ENCODE measurements around the gene CDH24. TPM values are rescaled to one million over a fixed set of nuclear protein-coding genes. Genes with fewer than 3 reads are reported as not detected.

CDH24 gene
- total and polyA plus RNA-seq, 9 of the 15 experiments (the other 6 are each of a cell fraction or from before 2014, with no cell fraction given): 0.04 to 16.2 (median 4.9) TPM

DNA sequence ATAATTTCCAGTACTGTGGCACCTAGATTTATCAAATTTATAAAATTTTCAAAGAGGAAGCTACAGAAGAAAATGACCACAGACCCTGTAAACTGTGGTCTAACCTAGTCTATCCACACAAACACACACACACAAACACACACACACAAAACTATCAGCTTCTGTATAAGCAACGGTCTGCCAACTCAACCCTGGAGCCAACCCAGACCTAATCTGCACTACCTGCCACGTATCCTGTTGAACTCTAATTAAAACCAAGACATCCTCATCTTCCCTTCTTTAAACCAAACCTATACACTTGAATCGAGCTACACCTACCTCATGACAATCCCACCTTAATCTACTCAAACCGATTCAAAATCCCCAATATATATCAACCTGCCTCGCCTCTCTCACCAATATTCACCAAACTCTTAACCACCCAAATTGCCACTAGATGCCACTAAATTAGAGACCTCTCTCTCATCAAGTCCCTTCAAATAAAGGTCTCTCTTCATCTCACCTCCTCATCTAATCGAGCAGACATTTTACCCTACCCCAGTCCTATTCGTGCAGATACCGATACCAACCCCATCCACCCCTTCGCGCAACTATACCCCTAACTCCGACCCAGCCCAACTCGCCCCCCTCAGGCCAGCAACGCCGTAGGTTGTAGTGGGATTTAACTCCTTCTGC, 36.8 kb upstream of the CDH24 start (continued):
- TF ChIP-seq, protein P1, sequence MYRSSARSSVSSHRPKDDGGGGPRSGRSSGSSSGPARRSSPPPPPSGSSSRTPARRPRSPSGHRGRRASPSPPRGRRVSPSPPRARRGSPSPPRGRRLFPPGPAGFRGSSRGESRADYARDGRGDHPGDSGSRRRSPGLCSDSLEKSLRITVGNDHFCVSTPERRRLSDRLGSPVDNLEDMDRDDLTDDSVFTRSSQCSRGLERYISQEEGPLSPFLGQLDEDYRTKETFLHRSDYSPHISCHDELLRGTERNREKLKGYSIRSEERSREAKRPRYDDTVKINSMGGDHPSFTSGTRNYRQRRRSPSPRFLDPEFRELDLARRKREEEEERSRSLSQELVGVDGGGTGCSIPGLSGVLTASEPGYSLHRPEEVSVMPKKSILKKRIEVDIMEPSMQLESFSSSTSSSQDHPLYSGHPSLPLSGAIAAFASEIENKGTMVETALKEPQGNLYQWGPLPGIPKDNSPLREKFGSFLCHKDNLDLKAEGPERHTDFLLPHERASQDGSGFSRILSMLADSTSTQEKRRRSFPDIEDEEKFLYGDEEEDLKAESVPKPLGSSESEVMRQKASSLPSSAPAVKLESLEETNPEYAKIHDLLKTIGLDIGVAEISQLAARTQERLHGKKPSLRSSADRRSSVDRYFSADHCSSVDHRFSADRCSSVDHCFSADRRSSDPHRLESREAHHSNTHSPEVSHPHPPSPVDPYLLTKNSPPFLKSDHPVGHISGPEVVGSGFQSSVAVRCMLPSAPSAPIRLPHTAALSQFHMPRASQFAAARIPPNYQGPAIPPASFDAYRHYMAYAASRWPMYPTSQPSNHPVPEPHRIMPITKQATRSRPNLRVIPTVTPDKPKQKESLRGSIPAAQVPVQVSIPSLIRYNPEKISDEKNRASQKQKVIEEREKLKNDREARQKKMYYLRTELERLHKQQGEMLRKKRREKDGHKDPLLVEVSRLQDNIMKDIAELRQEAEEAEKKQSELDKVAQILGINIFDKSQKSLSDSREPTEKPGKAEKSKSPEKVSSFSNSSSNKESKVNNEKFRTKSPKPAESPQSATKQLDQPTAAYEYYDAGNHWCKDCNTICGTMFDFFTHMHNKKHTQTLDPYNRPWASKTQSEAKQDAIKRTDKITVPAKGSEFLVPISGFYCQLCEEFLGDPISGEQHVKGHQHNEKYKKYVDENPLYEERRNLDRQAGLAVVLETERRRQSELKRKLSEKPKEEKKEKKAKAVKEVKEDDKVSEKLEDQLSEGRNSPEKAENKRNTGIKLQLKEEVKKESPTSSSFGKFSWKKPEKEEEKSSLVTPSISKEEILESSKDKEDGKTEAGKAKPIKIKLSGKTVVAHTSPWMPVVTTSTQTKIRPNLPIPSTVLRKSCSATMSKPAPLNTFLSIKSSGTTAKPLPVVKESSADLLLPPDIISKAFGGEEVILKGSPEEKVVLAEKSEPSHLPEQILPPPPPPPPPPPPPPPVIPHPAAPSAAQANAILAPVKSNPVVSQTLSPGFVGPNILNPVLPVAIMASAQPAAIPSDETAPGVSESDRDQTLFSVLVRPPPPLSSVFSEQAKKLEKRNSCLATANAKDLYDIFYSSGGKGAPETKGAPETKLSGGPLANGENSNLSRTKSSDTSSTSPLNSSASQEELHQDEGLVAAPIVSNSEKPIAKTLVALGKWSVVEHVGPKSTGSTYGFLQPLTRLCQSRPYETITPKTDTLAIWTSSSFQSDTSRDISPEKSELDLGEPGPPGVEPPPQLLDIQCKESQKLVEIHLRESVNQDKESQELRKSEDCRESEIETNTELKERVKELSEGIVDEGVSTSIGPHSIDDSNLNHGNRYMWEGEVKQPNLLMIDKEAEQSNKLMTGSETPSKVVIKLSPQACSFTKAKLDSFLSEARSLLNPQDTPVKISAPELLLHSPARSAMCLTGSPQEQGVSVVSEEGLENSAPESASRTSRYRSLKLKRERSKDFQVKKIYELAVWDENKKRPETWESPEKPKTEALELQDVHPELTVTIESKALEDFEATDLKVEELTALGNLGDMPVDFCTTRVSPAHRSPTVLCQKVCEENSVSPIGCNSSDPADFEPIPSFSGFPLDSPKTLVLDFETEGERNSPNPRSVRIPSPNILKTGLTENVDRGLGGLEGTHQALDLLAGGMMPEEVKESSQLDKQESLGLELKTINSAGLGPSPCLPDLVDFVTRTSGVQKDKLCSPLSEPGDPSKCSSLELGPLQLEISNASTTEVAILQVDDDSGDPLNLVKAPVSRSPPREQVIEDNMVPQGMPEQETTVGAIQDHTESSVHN (IDR thresholded peaks at IDR 0.05; ENCODE audit: borderline replicate concordance in 1 of 2, low read depth in 1 of 2): peak in 1 of 2 experiments; percentile 37; a peak in 1 of 4 replicates
- TF ChIP-seq HNRNPH1 (optimal IDR thresholded peaks at IDR 0.05; ENCODE audit: low read depth, low read length) (no peak), GABPA (tag; conservative IDR thresholded peaks at IDR 0.05; ENCODE audit: low read depth) (no peak), CREB1 (IDR thresholded peaks at IDR 0.05) (no peak), CREB1 (CRISPR knock-in tag; IDR thresholded peaks at IDR 0.05) (no peak), HDAC1 (IDR thresholded peaks at IDR 0.05) (peak in 1 of 2 experiments; percentile 58; a peak in 1 of 4 replicates), SMARCA4 (IDR thresholded peaks at IDR 0.05) (peak; percentile 85)
- TF ChIP-seq, protein P2, sequence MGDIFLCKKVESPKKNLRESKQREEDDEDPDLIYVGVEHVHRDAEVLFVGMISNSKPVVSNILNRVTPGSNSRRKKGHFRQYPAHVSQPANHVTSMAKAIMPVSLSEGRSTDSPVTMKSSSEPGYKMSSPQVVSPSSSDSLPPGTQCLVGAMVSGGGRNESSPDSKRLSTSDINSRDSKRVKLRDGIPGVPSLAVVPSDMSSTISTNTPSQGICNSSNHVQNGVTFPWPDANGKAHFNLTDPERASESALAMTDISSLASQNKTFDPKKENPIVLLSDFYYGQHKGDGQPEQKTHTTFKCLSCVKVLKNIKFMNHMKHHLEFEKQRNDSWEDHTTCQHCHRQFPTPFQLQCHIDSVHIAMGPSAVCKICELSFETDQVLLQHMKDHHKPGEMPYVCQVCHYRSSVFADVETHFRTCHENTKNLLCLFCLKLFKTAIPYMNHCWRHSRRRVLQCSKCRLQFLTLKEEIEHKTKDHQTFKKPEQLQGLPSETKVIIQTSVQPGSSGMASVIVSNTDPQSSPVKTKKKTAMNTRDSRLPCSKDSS (IDR thresholded peaks at IDR 0.05; ENCODE audit: low read depth, partially characterized antibody): peak; percentile 55
- TF ChIP-seq, protein P3, sequence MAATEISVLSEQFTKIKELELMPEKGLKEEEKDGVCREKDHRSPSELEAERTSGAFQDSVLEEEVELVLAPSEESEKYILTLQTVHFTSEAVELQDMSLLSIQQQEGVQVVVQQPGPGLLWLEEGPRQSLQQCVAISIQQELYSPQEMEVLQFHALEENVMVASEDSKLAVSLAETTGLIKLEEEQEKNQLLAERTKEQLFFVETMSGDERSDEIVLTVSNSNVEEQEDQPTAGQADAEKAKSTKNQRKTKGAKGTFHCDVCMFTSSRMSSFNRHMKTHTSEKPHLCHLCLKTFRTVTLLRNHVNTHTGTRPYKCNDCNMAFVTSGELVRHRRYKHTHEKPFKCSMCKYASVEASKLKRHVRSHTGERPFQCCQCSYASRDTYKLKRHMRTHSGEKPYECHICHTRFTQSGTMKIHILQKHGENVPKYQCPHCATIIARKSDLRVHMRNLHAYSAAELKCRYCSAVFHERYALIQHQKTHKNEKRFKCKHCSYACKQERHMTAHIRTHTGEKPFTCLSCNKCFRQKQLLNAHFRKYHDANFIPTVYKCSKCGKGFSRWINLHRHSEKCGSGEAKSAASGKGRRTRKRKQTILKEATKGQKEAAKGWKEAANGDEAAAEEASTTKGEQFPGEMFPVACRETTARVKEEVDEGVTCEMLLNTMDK (IDR thresholded peaks at IDR 0.05; ENCODE audit: borderline replicate concordance, insufficient read depth, low read depth, low read length, poor library complexity, severe bottlenecking): peak; percentile 77
- TF ChIP-seq, protein P4, sequence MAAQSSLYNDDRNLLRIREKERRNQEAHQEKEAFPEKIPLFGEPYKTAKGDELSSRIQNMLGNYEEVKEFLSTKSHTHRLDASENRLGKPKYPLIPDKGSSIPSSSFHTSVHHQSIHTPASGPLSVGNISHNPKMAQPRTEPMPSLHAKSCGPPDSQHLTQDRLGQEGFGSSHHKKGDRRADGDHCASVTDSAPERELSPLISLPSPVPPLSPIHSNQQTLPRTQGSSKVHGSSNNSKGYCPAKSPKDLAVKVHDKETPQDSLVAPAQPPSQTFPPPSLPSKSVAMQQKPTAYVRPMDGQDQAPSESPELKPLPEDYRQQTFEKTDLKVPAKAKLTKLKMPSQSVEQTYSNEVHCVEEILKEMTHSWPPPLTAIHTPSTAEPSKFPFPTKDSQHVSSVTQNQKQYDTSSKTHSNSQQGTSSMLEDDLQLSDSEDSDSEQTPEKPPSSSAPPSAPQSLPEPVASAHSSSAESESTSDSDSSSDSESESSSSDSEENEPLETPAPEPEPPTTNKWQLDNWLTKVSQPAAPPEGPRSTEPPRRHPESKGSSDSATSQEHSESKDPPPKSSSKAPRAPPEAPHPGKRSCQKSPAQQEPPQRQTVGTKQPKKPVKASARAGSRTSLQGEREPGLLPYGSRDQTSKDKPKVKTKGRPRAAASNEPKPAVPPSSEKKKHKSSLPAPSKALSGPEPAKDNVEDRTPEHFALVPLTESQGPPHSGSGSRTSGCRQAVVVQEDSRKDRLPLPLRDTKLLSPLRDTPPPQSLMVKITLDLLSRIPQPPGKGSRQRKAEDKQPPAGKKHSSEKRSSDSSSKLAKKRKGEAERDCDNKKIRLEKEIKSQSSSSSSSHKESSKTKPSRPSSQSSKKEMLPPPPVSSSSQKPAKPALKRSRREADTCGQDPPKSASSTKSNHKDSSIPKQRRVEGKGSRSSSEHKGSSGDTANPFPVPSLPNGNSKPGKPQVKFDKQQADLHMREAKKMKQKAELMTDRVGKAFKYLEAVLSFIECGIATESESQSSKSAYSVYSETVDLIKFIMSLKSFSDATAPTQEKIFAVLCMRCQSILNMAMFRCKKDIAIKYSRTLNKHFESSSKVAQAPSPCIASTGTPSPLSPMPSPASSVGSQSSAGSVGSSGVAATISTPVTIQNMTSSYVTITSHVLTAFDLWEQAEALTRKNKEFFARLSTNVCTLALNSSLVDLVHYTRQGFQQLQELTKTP (IDR thresholded peaks at IDR 0.05; ENCODE audit: low read depth in 1 of 2, partially characterized antibody in 2 of 2): peak; percentile 62 to 63
